CD4-positive, alpha-beta T cell treated with Interleukin-15 for 4 hours (primary cell): Measurements from ENCODE around the gene GALNT18.

Experiments
- DNase-seq: peaks from one replicate; pipeline ENCODE4 v3.0.0-alpha.2; 2020; ENCODE audit warnings: low spot score

The GALNT18 gene

DNA sequence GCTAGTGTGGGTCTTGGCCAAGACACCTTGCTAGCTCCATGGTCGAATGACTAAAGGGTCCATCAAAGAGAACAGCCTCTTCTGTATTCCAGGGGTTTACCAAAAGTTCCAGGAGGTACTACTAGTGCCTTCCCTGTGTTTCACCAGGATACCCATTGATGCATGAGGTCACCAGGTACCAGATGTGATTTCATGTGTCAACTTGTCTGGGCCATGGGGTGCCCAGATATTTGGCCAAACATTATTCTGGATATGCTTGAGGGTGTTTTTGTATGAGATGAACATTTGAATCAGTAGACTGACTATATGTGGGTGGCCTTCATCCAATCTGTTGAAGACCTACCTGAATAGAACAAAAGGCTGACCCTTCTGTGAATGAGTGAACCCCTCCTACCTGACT, 92.8 kb downstream of the GALNT18 start:
- DNase-seq = no peak

GRCh38 chr11:11525283-11525682, 96.5 kb downstream of the GALNT18 start:
- no peak for DNase-seq

DNA sequence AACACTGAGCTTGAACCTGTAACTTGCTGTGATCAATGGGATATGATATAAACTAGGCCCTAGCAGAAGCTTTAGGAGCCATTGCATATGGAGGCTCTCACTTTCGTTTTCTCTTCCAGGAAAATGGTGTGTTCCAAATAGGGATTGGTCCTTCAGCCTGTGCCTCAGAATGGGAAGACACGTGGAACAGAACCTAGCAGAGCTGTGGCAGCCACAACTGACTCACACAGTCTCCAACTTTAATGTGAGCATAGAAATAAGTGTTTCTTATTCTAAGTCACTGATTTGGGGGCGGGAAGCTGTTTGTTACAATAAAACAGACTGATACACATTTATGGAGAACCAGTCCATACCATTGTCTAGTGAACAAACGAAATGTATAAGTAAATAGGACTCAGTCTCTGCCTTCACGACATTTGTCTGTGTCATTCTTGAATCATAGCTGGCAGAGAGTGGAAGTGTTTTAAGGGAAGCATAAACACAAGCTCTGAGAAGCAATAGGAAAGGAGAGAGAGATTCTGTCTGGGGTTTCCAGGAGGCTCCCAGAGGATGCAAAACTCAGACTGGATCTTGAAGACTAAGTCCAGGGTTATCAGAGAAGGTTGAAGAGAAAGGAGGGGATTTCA, 97.3 kb downstream of the GALNT18 start:
- DNase-seq = no peak

DNA sequence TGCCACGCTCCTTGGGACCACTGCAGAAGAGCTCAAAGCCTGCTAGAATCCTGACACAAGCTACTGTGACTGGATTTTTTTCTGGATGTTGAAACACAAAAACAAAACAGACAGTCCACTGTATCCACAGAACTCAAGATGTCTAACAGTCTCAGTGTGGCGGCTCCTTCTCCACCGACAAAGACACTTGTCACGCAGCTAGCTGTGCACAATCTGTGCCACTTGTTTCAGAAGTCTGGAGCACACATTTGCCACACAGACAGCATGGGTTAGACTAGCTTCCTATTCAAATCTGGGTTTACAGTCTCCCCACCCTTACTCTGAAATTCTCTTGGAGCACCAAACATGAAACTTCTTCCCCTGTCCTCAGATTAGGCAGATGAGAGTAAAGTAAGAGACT, 99.2 kb downstream of the GALNT18 start:
- no peak for DNase-seq

- no peak for DNase-seq
Measured at GRCh38 chr11:11521306-11522002, 100.4 kb downstream of the GALNT18 start.

- no peak for DNase-seq
Measured at GRCh38 chr11:11520231-11521015, 101.4 kb downstream of the GALNT18 start.

DNA sequence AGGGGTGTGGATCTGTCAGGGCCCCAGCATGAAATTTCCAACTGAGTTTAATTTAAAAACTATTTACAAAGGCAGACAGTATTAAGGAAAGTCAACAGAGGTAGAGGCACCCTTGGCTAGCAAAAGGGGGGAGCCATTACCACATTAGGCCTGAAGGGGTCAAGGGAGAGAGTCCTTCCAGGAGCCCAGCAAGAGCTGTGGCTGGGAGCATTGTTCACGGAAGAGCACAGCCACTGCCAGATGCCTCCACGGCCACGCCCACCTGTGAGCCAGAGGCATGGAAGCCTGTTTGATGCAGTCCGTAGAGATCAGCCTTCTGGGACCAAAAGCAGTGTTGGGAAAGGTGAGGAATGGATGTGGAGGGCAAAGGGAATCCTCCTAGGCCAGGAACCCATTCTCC, 102.6 kb downstream of the GALNT18 start:
- no peak for DNase-seq

GRCh38 chr11:11514246-11514645, 107.6 kb downstream of the GALNT18 start:
- no peak for DNase-seq

- no peak for DNase-seq
Measured at GRCh38 chr11:11513422-11513821, 108.4 kb downstream of the GALNT18 start.

- DNase-seq = no peak
Measured at GRCh38 chr11:11512929-11513328, 108.9 kb downstream of the GALNT18 start.

DNA sequence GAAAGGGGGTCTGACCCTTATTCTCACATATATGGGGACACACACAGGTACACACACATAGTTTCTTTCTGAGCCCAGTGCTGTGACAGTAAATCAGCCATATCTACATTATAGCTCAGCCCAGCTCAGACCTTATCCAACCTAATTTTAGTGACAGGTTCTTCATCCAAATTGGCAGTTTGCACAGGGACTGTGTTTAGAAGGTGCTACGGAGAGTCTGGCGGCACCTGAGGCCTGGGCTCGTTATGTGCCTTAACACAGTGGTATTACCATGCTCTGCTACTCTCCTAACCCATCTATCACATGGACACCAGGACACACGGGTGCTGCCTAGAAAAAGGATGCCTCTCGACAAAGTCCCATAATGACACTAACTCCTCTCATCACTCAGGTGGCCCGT, 109.3 kb downstream of the GALNT18 start:
- no peak for DNase-seq

DNA sequence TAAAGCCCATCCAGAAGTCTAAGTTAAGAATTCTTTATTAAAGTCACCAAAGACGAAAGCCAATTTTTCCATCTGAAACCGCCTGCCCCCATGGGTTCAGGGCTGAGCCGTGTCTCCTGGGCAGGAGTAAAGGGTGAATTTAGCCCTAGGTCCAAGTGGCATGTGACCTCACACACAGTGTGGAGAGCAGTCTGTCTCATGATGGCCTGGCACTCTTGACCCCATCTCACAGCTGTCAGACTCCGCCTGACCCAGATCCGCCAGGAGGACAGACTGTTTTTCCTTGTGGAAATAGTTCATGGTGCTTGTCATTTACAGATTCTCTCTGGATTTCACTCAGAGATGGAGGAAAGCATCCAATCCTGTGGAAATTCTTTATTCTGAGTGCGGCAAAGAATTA, 109.7 kb downstream of the GALNT18 start:
- DNase-seq = no peak

GRCh38 chr11:11510939-11511338, 110.9 kb downstream of the GALNT18 start:
- no peak for DNase-seq

DNA sequence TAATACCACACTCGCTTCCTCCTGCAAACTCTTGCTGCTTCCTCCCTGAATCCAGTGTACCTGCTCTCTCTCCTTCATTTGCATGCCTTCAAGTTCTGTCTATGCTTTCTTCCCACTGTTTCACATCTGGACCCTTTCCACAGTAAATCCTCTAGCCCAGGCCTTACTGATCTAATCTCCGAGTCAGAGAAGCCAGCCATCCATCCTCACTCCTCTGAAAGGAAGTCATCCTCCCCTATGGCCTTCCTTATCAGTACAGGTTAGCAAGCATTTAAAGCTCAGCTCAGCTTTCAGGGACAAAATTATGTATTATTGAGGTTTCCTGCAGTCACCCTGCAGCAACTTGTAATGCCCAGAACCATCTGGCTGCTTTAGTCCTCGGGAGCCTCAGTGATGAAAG, 116.1 kb downstream of the GALNT18 start:
- DNase-seq = no peak

- DNase-seq = no peak
Measured at GRCh38 chr11:11505190-11505589, 116.6 kb downstream of the GALNT18 start.

DNA sequence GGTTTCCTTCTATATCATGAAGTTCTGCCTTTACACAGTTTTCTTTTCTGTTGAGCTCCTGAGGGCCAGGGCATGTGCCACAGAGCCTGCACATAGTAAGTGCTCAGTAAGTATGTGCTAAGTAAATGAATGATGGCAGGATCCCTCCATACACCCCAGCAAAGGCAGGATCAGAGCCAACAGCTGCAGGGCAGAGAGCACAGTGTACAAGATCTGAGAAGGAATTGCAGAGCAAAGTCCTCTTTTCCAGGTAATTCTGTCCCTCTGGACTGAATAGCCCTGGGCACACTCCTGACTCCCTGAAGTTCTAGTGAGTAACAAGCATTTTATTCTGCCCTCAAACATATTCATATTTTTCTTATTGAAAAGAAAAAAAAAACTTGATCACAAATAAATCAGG, 117.7 kb downstream of the GALNT18 start:
- no peak for DNase-seq

- DNase-seq = no peak
Measured at GRCh38 chr11:11502263-11502861, 119.4 kb downstream of the GALNT18 start.

DNA sequence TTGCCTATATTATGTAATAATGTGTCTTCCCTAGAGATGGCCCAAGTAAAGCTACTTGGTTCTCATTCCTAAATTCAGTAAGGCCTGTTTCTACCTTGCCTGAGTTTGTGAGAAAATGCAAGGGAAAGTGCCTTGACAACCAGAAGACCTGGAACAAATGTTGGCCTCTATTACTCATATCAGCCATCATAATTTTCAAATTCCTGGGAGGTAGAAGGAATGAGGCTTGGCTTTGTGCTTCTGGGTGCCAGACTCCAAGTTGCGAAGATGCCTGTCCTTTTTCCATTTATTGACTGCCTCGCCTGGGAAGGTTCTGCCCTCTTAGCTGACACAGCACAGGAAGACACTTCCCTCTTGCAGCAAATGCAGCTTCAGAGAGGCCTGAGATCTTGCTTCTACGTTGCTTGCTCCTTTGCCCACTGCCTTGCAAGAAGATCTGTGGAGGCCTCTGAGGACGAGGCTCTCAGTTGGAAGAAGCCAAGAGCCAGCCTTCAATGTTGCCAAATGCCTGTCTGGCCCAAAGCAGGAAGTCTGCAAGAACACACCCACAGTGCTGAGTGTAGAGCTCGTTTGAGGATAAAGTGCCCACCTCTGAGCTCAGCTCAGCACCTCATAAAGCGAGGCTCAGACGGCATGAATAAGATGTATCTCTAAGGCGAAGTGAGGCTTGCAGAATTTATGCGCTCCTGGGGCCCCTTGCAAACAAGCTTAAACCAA, 120.1 kb downstream of the GALNT18 start:
- no peak for DNase-seq

DNA sequence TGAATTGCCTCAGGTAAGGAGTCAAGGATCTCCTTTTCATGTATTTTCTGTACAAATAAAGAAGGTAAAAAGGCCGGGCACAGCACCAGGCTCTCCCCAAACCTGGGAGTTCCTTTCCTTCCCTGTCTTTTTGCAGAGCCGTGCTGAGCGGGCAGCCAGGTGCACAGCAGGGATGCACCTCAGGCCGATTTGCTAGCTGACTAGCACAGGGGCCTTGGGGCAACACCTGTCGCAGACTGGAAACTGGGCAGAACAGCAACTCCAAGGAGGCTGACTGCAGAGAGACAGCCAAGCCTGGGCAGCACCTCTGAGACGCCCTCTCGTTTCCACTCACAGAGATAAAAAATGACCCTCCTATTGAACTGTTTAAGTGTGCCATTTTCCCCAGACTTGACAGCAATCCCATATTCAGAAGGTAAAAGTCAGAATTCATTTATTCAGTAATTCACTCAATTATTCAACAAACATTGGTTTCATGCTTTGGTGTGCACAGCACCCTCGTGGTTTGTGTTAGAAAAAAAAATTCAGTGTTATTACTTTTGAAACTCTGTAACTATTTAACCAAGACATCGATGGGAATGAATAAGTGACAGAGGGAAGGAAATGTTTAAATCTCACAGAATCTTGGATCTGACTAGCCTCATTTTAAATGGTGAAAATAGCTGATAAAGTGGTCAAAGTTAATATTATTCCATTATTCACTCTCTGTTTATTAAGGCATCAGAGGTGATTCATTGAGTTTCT, 120.9 kb downstream of the GALNT18 start:
- no peak for DNase-seq

DNA sequence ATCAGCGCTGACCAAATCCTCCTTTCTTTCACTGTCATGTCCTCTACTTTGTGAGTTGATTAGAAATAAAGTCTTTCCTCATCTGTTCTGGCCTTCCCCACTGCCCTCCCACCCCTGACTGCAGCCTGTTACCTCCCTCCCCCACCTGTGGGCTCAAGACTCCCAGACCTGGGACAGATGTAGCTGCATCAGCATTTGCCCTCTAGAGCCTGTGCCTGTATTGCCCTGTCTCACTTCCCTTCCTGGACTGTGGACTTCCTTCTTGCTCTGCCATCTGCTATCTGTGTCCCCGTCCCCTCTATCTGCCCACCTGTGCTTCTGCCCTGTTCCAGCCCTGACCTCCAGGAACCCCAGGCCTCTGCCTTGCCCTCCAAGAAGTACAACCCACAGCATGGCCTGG, 122.5 kb downstream of the GALNT18 start:
- DNase-seq = no peak

GRCh38 chr11:11498195-11498594, 123.6 kb downstream of the GALNT18 start:
- no peak for DNase-seq
